Liver (tissue), 3 donors: ENCODE results near the gene CDK5R1.

Experiments
- FOXA1 ChIP-seq: IDR thresholded peaks from 2 replicates; pipeline ENCODE4 v1.6.1; 2016; ENCODE audit warnings: antibody characterized with exemption
- GABPA ChIP-seq, 2 donors: IDR thresholded peaks in 1 of 2; conservative IDR thresholded peaks in 1 of 2; 2 replicates each; pipeline ENCODE4 v1.6.1; 2016; ENCODE audit warnings: antibody characterized with exemption in 2 of 2, mild to moderate bottlenecking in 1 of 2, moderate library complexity in 1 of 2
- JUND ChIP-seq, 2 donors: IDR thresholded peaks; 2 replicates each; pipeline ENCODE4 v1.6.1; 2016; ENCODE audit warnings: antibody characterized with exemption in 2 of 2
- NR2F2 ChIP-seq: IDR thresholded peaks from 2 replicates; pipeline ENCODE4 v1.6.1; 2016; ENCODE audit warnings: antibody characterized with exemption
- RAD21 ChIP-seq, 2 donors: IDR thresholded peaks; 2 replicates each; pipeline ENCODE4 v1.6.1; 2016; ENCODE audit warnings: antibody characterized with exemption in 2 of 2, mild to moderate bottlenecking in 2 of 2
- RXRA ChIP-seq, 2 donors: IDR thresholded peaks; 2 replicates each; pipeline ENCODE4 v1.6.1; 2017 to 2018; ENCODE audit warnings: antibody characterized with exemption in 2 of 2, mild to moderate bottlenecking in 1 of 2
- TF ChIP-seq, protein P1 (sequence below): fragments of 150-350 bp; IDR thresholded peaks from 2 replicates; pipeline ENCODE4 v1.5.1; 2017; ENCODE audit warnings: improper control_type of control experiment, low read depth, low read length; ENCODE audit not compliant: missing input control
- TF ChIP-seq, protein P2 (sequence below): IDR thresholded peaks from 2 replicates; pipeline ENCODE4 v1.6.1; 2016; ENCODE audit warnings: antibody characterized with exemption
- TF ChIP-seq, protein P3 (sequence below): IDR thresholded peaks from 2 replicates; pipeline ENCODE4 v1.6.1; 2016; ENCODE audit warnings: antibody characterized with exemption, mild to moderate bottlenecking
- donor health status: healthy.
- donor health status: healthy.

DNA sequence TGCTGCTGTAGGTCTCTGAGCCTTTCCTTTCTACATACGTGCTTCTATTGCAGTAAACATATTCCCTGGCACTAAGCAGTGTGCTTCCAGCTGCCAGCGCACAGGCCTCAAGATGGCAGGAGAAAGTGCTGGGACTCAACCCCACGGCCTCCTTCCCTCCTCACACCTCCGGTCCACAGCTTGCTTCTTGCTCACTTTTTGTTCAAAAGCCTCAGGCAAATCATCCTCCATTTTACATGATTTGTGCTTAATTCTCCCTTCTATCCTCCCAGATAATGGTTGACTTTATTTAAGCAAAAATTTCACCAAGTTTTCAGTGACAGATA is 5.4 kb downstream of the CDK5R1 start:
- TF ChIP-seq, protein P1, sequence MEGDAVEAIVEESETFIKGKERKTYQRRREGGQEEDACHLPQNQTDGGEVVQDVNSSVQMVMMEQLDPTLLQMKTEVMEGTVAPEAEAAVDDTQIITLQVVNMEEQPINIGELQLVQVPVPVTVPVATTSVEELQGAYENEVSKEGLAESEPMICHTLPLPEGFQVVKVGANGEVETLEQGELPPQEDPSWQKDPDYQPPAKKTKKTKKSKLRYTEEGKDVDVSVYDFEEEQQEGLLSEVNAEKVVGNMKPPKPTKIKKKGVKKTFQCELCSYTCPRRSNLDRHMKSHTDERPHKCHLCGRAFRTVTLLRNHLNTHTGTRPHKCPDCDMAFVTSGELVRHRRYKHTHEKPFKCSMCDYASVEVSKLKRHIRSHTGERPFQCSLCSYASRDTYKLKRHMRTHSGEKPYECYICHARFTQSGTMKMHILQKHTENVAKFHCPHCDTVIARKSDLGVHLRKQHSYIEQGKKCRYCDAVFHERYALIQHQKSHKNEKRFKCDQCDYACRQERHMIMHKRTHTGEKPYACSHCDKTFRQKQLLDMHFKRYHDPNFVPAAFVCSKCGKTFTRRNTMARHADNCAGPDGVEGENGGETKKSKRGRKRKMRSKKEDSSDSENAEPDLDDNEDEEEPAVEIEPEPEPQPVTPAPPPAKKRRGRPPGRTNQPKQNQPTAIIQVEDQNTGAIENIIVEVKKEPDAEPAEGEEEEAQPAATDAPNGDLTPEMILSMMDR: no peak
- TF ChIP-seq, protein P2, sequence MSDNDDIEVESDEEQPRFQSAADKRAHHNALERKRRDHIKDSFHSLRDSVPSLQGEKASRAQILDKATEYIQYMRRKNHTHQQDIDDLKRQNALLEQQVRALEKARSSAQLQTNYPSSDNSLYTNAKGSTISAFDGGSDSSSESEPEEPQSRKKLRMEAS: no peak
- TF ChIP-seq GABPA (IDR thresholded peaks at IDR 0.05 in 1 of 2, conservative IDR thresholded peaks at IDR 0.05 in 1 of 2) (no peak), NR2F2 (no peak), FOXA1 (no peak), RXRA (IDR thresholded peaks at IDR 0.05) (no peak), JUND (IDR thresholded peaks at IDR 0.05) (no peak), RAD21 (IDR thresholded peaks at IDR 0.05) (no peak)
- TF ChIP-seq, protein P3, sequence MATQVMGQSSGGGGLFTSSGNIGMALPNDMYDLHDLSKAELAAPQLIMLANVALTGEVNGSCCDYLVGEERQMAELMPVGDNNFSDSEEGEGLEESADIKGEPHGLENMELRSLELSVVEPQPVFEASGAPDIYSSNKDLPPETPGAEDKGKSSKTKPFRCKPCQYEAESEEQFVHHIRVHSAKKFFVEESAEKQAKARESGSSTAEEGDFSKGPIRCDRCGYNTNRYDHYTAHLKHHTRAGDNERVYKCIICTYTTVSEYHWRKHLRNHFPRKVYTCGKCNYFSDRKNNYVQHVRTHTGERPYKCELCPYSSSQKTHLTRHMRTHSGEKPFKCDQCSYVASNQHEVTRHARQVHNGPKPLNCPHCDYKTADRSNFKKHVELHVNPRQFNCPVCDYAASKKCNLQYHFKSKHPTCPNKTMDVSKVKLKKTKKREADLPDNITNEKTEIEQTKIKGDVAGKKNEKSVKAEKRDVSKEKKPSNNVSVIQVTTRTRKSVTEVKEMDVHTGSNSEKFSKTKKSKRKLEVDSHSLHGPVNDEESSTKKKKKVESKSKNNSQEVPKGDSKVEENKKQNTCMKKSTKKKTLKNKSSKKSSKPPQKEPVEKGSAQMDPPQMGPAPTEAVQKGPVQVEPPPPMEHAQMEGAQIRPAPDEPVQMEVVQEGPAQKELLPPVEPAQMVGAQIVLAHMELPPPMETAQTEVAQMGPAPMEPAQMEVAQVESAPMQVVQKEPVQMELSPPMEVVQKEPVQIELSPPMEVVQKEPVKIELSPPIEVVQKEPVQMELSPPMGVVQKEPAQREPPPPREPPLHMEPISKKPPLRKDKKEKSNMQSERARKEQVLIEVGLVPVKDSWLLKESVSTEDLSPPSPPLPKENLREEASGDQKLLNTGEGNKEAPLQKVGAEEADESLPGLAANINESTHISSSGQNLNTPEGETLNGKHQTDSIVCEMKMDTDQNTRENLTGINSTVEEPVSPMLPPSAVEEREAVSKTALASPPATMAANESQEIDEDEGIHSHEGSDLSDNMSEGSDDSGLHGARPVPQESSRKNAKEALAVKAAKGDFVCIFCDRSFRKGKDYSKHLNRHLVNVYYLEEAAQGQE: no peak
